H1 (cell line): ENCODE measurements around the gene PLEK. TPM values are rescaled to one million over a fixed set of nuclear protein-coding genes. Genes with fewer than 3 reads are reported as not detected.

Experiments
- CTCF ChIA-PET: fragments of 300-600 bp; sonication (Branson Sonifier 250); formaldehyde crosslinking; loops from one replicate; lab custom pipeline; 2021; ENCODE audit not compliant: partially characterized antibody; lab: Charles Lee
- POLR2A ChIA-PET: fragments of 300-600 bp; sonication (Branson Sonifier 250); formaldehyde crosslinking; loops from one replicate; lab custom pipeline; 2021; ENCODE audit warnings: inconsistent platforms; ENCODE audit not compliant: partially characterized antibody; lab: Charles Lee
- DNase-seq, 2 experiments: peaks; one replicate each; pipeline versions ENCODE4 v3.0.0 to v3.0.0-alpha.2; 2010 to 2022; ENCODE audit warnings: low spot score in 2 of 2, low read depth in 1 of 2, mixed read lengths in 1 of 2
- FAIRE-seq: peaks from 2 replicates; lab custom pipeline; 2011; peaks lifted over from hg19 to GRCh38; lab: Jason Lieb, UNC
- H2AFZ ChIP-seq: 2 replicates; pipeline ENCODE4 v1.8.1; 2012; ENCODE audit warnings: low read length, inconsistent platforms
- H2AK5ac ChIP-seq: 2 replicates; pipeline ENCODE4 v1.6.1; 2013; ENCODE audit warnings: low read depth, low read length
- H2BK120ac ChIP-seq: replicated peaks from 2 replicates; pipeline ENCODE3; 2013; ENCODE audit warnings: low read depth, low read length, inconsistent platforms
- H2BK12ac ChIP-seq: 2 replicates; pipeline ENCODE4 v1.6.1; 2013; ENCODE audit warnings: low read depth, low read length
- H2BK15ac ChIP-seq: 2 replicates; pipeline ENCODE4 v1.6.1; 2013; ENCODE audit warnings: low read length
- H2BK20ac ChIP-seq: 2 replicates; pipeline ENCODE4 v1.6.1; 2013; ENCODE audit warnings: low read length
- H2BK5ac ChIP-seq: 2 replicates; pipeline ENCODE4 v1.6.1; 2013; ENCODE audit warnings: low read depth, low read length
- H3K14ac ChIP-seq: 2 replicates; pipeline ENCODE4 v1.6.1; 2013; ENCODE audit warnings: inconsistent platforms; ENCODE audit not compliant: insufficient read length
- H3K18ac ChIP-seq: 2 replicates; pipeline ENCODE4 v1.6.1; 2013; ENCODE audit warnings: low read length; ENCODE audit errors: extremely low read depth
- H3K23ac ChIP-seq: 2 replicates; pipeline ENCODE4 v1.6.1; 2013; ENCODE audit warnings: inconsistent platforms; ENCODE audit not compliant: insufficient read length
- H3K23me2 ChIP-seq: 2 replicates; pipeline ENCODE4 v1.6.1; 2013; ENCODE audit warnings: low read depth, low read length
- H3K27ac ChIP-seq: 2 replicates; pipeline ENCODE4 v1.6.1; 2011; ENCODE audit warnings: low read depth, low read length, inconsistent platforms
- H3K27me3 ChIP-seq, 4 experiments: replicated peaks in 1 of 4; 1 replicate in 1 of 4; 2 replicates in 3 of 4; pipeline versions ENCODE4 v1.6.1 to v1.8.1; 2011 to 2013; ENCODE audit warnings: low read length in 3 of 4, mild to moderate bottlenecking in 3 of 4, inconsistent platforms in 2 of 4, mixed read lengths in 2 of 4, moderate library complexity in 1 of 4; ENCODE audit not compliant: control insufficient read depth in 3 of 4, insufficient read depth in 3 of 4; ENCODE audit errors: extremely low read depth in 1 of 4
- H3K36me3 ChIP-seq, 4 experiments: 2 replicates each; pipeline versions ENCODE4 v1.6.1 to v1.8.1; 2011 to 2013; ENCODE audit warnings: mild to moderate bottlenecking in 4 of 4, low read length in 3 of 4, moderate library complexity in 2 of 4, control low read depth in 1 of 4, inconsistent platforms in 1 of 4; ENCODE audit not compliant: insufficient read depth in 4 of 4, control insufficient read depth in 2 of 4
- H3K4ac ChIP-seq: replicated peaks from 2 replicates; pipeline ENCODE3; 2013; ENCODE audit warnings: low read length, low read depth, mixed read lengths, inconsistent platforms; ENCODE audit not compliant: insufficient read length
- H3K4me1 ChIP-seq, 4 experiments: replicated peaks in 1 of 4; 1 replicate in 1 of 4; 2 replicates in 3 of 4; pipeline versions ENCODE4 v1.6.1 to v1.8.1; 2011 to 2013; ENCODE audit warnings: low read length in 3 of 4, inconsistent platforms in 2 of 4, mixed read lengths in 1 of 4; ENCODE audit not compliant: insufficient read depth in 4 of 4, control insufficient read depth in 3 of 4
- H3K4me2 ChIP-seq, 2 experiments: 2 replicates each; pipeline versions ENCODE4 v1.6.1 to v1.8.1; 2011 to 2013; ENCODE audit warnings: low read depth in 2 of 2, low read length in 2 of 2, control low read depth in 1 of 2, inconsistent platforms in 1 of 2, mild to moderate bottlenecking in 1 of 2; ENCODE audit not compliant: insufficient read depth in 1 of 2
- H3K4me3 ChIP-seq, 4 experiments: fragments of 200-600, 300-600 bp in 1 of 4; sonication (generic), shearing (Covaris generic), sonication (Bioruptor Twin) in 1 of 4; 2 replicates each; pipeline versions ENCODE4 v1.5.1 to v1.8.1; 2011 to 2016; ENCODE audit warnings: low read length in 4 of 4, low read depth in 3 of 4, control low read depth in 2 of 4, inconsistent platforms in 2 of 4, mild to moderate bottlenecking in 2 of 4, mixed read lengths in 1 of 4, moderate library complexity in 1 of 4; ENCODE audit not compliant: insufficient read depth in 2 of 4; ENCODE audit errors: extremely low read depth in 1 of 4
- H3K56ac ChIP-seq: replicated peaks from 2 replicates; pipeline ENCODE3; 2013; ENCODE audit warnings: low read depth, mild to moderate bottlenecking, mixed read lengths, low read length, inconsistent platforms; ENCODE audit not compliant: insufficient read length
- H3K79me1 ChIP-seq: 2 replicates; pipeline ENCODE4 v1.6.1; 2013; ENCODE audit warnings: low read depth, low read length, control low read depth
- H3K79me2 ChIP-seq, 2 experiments: 2 replicates each; pipeline versions ENCODE4 v1.6.1 to v1.8.1; 2012 to 2013; ENCODE audit warnings: low read length in 2 of 2, mild to moderate bottlenecking in 2 of 2, inconsistent platforms in 1 of 2; ENCODE audit not compliant: insufficient read depth in 2 of 2, control insufficient read depth in 1 of 2
- H3K9ac ChIP-seq, 4 experiments: replicated peaks in 1 of 4; 1 replicate in 1 of 4; 2 replicates in 3 of 4; pipeline versions ENCODE4 v1.6.1 to v1.8.1; 2011 to 2013; ENCODE audit warnings: low read depth in 3 of 4, low read length in 3 of 4, control low read depth in 2 of 4, mild to moderate bottlenecking in 2 of 4, moderate library complexity in 2 of 4, inconsistent platforms in 1 of 4; ENCODE audit errors: extremely low read depth in 1 of 4
- H3K9me3 ChIP-seq, 2 experiments: 2 replicates each; pipeline versions ENCODE4 v1.6.1 to v1.8.1; 2012 to 2013; ENCODE audit warnings: mild to moderate bottlenecking in 2 of 2, moderate library complexity in 2 of 2, control low read depth in 1 of 2, inconsistent platforms in 1 of 2, low read depth in 1 of 2, low read length in 1 of 2, mixed read lengths in 1 of 2; ENCODE audit not compliant: insufficient read depth in 2 of 2
- H4K20me1 ChIP-seq, 2 experiments: replicated peaks in 1 of 2; 2 replicates each; pipeline versions ENCODE3 to v1.8.1; 2011 to 2013; ENCODE audit warnings: inconsistent platforms in 2 of 2, low read length in 2 of 2, mild to moderate bottlenecking in 1 of 2; ENCODE audit not compliant: insufficient read depth in 2 of 2, control insufficient read depth in 1 of 2
- H4K5ac ChIP-seq: 2 replicates; pipeline ENCODE4 v1.6.1; 2013; ENCODE audit warnings: low read length, low read depth, mixed read lengths, inconsistent platforms; ENCODE audit not compliant: insufficient read length
- H4K8ac ChIP-seq: 2 replicates; pipeline ENCODE4 v1.8.0; 2013; ENCODE audit warnings: mild to moderate bottlenecking, moderate library complexity, low read length, inconsistent platforms; ENCODE audit not compliant: insufficient read depth; ENCODE audit errors: extremely low read depth
- H4K91ac ChIP-seq: replicated peaks from 2 replicates; pipeline ENCODE3; 2013; ENCODE audit warnings: low read length, mixed read lengths, inconsistent platforms; ENCODE audit not compliant: insufficient read length
- ATF3 ChIP-seq: IDR thresholded peaks from 2 replicates; pipeline ENCODE4 v1.6.1; 2011; ENCODE audit warnings: low read depth, mild to moderate bottlenecking, low read length; ENCODE audit not compliant: insufficient read depth
- WGBS, 2 experiments: shearing (Covaris generic) in 1 of 2; methylation state at CpG; one replicate each; pipeline versions ENCODE4 v1.1.6 to v1.1.7; 2013 to 2015; ENCODE audit warnings: low lambda C conversion rate in 2 of 2, mixed read lengths in 2 of 2, inconsistent platforms in 1 of 2, low coverage in 1 of 2, missing lambda C conversion rate in 1 of 2; ENCODE audit not compliant: insufficient replicate concordance in 2 of 2, insufficient coverage in 1 of 2, insufficient read length in 1 of 2; ENCODE audit errors: extremely low coverage in 1 of 2, missing lambda C conversion rate in 1 of 2; 5-methylcytosine and 5-hydroxymethylcytosine counted together
- long read RNA-seq, 2 experiments: library from RNA in 1 of 2; library from capped mRNA in 1 of 2; stranded (forward); transcript quantifications; one replicate each; pipeline ENCODE4 v2.0.0, GENCODE V29; 2021; ENCODE audit warnings: inconsistent platforms in 1 of 2
- polyA minus RNA-seq, 3 experiments: library from RNA; depleted of rRNA, polyadenylated mRNA; stranded (reverse); fragments of >200 nt; gene quantifications; 1 replicate in 2 of 3; 2 replicates in 1 of 3; pipeline ENCODE4 v1.2.3, GENCODE V29; 2011
- polyA plus RNA-seq, 7 experiments: library from polyadenylated mRNA; depleted of rRNA in 3 of 7; stranded (reverse) in 5 of 7; unstranded in 2 of 7; fragments of >200 nt in 5 of 7; fragments of 200-250 nt in 2 of 7; gene quantifications; 1 replicate in 5 of 7; 2 replicates in 1 of 7; 4 replicates in 1 of 7; pipeline versions ENCODE4 v1.2.1 to v1.2.3, GENCODE V29; 2011 to 2013; ENCODE audit warnings: missing spikeins in 2 of 7, mixed read lengths in 2 of 7
- total RNA-seq: library from RNA; stranded (reverse); fragmentation: NEBNext Ultra II Directional; extraction: Animal tissue kit (Norgen Biotek cat#: 25700); gene quantifications from 2 replicates; pipeline ENCODE4 v1.2.1, GENCODE V29; 2021

PLEK gene
- total RNA-seq (not detected in 2 replicates), polyA plus RNA-seq (2011; rRNA removed) (not detected in 2 replicates), polyA minus RNA-seq (2011; rRNA and poly(A)+ RNA removed) (not detected in 2 replicates)
- polyA plus RNA-seq (2011; cell fraction: cytosol; rRNA removed): not detected
- not detected for polyA plus RNA-seq (2011; cell fraction: nucleus; rRNA removed)
- polyA plus RNA-seq (2012, experiment 1 of 2): not detected in 4 replicates
- polyA plus RNA-seq (2012, experiment 2 of 2): not detected
- polyA plus RNA-seq (2013, experiment 1 of 2): not detected
- polyA plus RNA-seq (2013, experiment 2 of 2): not detected
- not detected for polyA minus RNA-seq (2011; cell fraction: cytosol; rRNA and poly(A)+ RNA removed)
- not detected for polyA minus RNA-seq (2011; cell fraction: nucleus; rRNA and poly(A)+ RNA removed)
- long read RNA-seq, experiment 1: 0 reads
- long read RNA-seq, experiment 2: 0 reads

- Histone ChIP-seq H2AK5ac (no peak within 1 kb of the TSS), H4K20me1 (no peaks in the 10 kb centered on the region), H3K9me3 (no peaks in the 10 kb centered on the region), H3K23me2 (no peaks in the 10 kb centered on the region), H3K27ac (no peak within 1 kb of the TSS), H3K23ac (no peak within 1 kb of the TSS), H2BK15ac (no peak within 1 kb of the TSS), H3K4me2 (no peak within 1 kb of the TSS), H3K18ac (no peak within 1 kb of the TSS), H4K91ac (no peak within 1 kb of the TSS), H4K5ac (no peak within 1 kb of the TSS), H3K4me1 (no peaks in the 10 kb centered on the region), H2BK5ac (no peak within 1 kb of the TSS), H3K9ac (no peak within 1 kb of the TSS; a peak in 1 of 7 replicates), H3K79me1 (no peaks in the 10 kb centered on the region), H3K56ac (no peak within 1 kb of the TSS), H2AFZ (peak within 1 kb of the TSS; percentile 23), H3K79me2 (no peaks in the 10 kb centered on the region), H2BK120ac (no peak within 1 kb of the TSS), H3K27me3 (peaks cover 0 to 7% (median 3%) of the 10 kb centered on the region in 4 experiments; a peak in 3 of 7 replicates), H3K4ac (no peak within 1 kb of the TSS), H3K4me3 (no peak within 1 kb of the TSS), H2BK20ac (no peak within 1 kb of the TSS), H3K36me3 (no peaks in the 10 kb centered on the region), H2BK12ac (no peak within 1 kb of the TSS), H4K8ac (0 out of 2 replicates have a peak within 1 kb of the TSS, but pooled peaks have one; percentile 42), H3K14ac (no peak within 1 kb of the TSS)
- ChIA-PET POLR2A (interaction anchor here (0.6 kb wide), 1 partner anchor 72 kb away, joined by 3 read pairs; no protein-coding TSS in a partner anchor), CTCF (interaction anchor here (0.6 to 0.9 kb wide), 2 partner anchors 77 to 158 kb away, joined by 3 read pairs; no protein-coding TSS in a partner anchor)
- FAIRE-seq (no peak), DNase-seq (no peak)
- WGBS, 2 experiments: 93% methylated on average over 7 of the region's 7 CpGs; no CpG with 5 or more reads in 1 of the 2 experiments
- no peak for TF ChIP-seq ATF3
Measured at GRCh38 chr2:68365087-68365486, at the start of gene PLEK. Gene PLEK (plus strand): TSS chr2:68365282. CDS start chr2:68365352, 70 bp downstream.
